Measurements from ENCODE around the gene FUT7. TPM values are rescaled to one million over a fixed set of nuclear protein-coding genes. Genes with fewer than 3 reads are reported as not detected.

The FUT7 gene
- total RNA-seq, 2 donors from 2014 or later = 10.0 to 17.8 TPM

DNA sequence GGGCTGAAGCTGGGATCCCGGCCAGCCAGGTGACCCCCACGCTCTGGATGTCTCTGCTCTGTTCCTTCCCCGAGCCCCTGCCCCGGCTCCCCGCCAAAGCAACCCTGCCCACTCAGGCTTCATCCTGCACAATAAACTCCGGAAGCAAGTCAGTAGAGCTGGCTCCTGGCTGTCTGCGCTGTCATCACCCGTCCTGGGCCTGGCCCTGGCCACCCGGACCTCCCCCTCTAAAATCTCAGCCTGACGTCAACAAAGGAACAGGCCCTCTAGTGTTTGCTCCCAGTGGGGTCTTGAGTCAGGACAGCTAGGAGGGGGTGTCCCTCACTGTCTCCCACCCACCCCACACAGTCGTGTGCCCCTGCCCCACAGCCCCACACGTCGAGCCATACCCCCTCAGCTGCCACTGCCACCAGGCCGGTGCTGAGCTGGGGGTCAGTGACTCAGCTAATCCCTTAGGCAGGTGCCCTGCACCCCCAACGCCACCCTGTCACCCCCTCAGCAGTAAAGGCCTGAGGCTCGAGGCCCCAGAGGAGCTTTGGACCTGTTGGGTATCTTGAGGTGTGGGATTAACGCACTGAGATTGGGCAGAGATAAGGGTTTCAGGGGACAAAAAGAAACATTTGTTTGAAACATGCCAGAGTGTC is 50.2 kb downstream of the FUT7 start:
- no peak for ATAC-seq
- Mint-ChIP-seq H3K9me3 (no peaks in the 10 kb centered on the region), H3K36me3 (no peaks in the 10 kb centered on the region), H3K4me3 (no peak overlapping the region), H3K27ac (no peak overlapping the region), H3K4me1 (ENCODE audit: low read depth in 2 of 2) (peaks cover 4 to 6% of the 10 kb centered on the region in 2 donors), H3K27me3 (peaks cover 5 to 9% of the 10 kb centered on the region in 2 donors)
- DNase-seq (ENCODE audit: low spot score) = no peak

DNA sequence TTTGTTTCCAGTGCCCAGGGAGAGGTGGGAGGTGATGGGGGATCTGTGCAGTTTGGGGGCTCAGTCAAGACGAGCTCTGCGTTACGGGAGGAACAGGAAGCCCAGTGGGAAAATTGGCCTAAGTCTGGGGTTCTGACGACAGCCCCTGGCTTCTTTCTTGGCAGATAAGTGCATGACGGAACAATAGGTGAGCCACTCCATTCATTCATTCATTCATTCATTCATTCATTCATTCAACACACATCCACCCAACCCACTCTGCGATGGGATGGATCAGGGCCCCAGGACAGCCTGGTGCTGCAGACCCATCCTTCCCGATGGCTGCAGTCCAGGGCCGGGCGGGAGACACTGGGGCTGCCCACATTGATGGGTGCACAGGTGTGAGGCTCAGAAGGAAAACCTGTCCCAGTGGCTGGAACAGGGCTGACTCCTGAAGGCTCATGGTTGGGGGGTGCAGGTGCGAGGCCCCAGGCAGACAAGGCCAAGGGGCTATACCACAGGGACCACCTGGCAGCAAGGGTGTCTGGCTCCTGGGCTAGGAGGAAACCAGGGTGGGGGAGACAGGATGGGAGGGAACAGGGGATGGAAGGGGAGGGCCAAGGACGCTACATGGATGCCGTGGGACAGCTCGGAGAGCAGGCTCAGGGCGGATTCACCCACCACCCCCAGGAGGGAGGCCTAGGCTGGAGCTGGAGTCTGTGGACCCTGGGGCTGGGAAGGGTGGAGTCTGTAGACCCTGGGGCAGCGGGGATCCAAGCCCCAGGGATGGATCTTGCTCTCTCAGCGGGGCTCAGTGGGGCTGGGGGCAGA is 51.0 kb downstream of the FUT7 start:
- ATAC-seq (no peak), DNase-seq (ENCODE audit: low spot score) (no peak)
- no peaks in the 10 kb centered on the region for H3K36me3 Mint-ChIP-seq
- H3K4me1 Mint-ChIP-seq (ENCODE audit: low read depth in 2 of 2) = peaks cover 6 to 10% of the 10 kb centered on the region in 2 donors
- no peaks in the 10 kb centered on the region for H3K9me3 Mint-ChIP-seq
- H3K27ac Mint-ChIP-seq = no peak overlapping the region
- no peak overlapping the region for H3K4me3 Mint-ChIP-seq
- H3K27me3 Mint-ChIP-seq = peaks cover 5 to 9% of the 10 kb centered on the region in 2 donors

Other genes with a start within 250 kb of the FUT7 start
- 10 to 100 TPM; 31.9 to 50.5 TPM for gene TMEM141, start 240.7 kb downstream of the FUT7 start, total RNA-seq
- under 1 TPM; 0.38 to 0.45 TPM for gene CCDC183, start 235.8 kb downstream of the FUT7 start, total RNA-seq
- gene RABL6, start 224.1 kb downstream of the FUT7 start, total RNA-seq = 100 to 1,000 TPM in 1 of 2 donors, 10 to 100 TPM in 1; 74.1 to 151 TPM
- 10 to 100 TPM in 1 of 2 donors, 1 to 10 TPM in 1; 7.8 to 11.2 TPM for gene AJM1, start 189.6 kb downstream of the FUT7 start, total RNA-seq
- 100 to 1,000 TPM in 1 of 2 donors, 10 to 100 TPM in 1; 71.5 to 108 TPM for gene PHPT1, start 182.7 kb downstream of the FUT7 start, total RNA-seq
- 10 to 100 TPM; 16.0 to 17.2 TPM for gene MAMDC4, start 179.7 kb downstream of the FUT7 start, total RNA-seq
- gene EDF1, start 165.8 kb downstream of the FUT7 start, total RNA-seq = 100 to 1,000 TPM; 299 to 453 TPM
- gene TRAF2, start 145.6 kb downstream of the FUT7 start, total RNA-seq = 100 to 1,000 TPM in 1 of 2 donors, 10 to 100 TPM in 1; 55.7 to 107 TPM
- gene FBXW5, start 87.3 kb downstream of the FUT7 start, total RNA-seq = 100 to 1,000 TPM; 102 to 155 TPM
- gene C8G, start 86.8 kb downstream of the FUT7 start, total RNA-seq = 1 to 10 TPM; 2.4 to 2.5 TPM
- gene LCN12, start 79.8 kb downstream of the FUT7 start, total RNA-seq = 1 to 10 TPM; 2.0 to 2.2 TPM
- 1 to 10 TPM; 1.7 to 4.4 TPM for gene PTGDS, start 54.6 kb downstream of the FUT7 start, total RNA-seq
- gene LCNL1, start 49.1 kb downstream of the FUT7 start, total RNA-seq = under 1 TPM in 1 of 2 donors, not detected in 1; 0.21 TPM
- 100 to 1,000 TPM in 1 of 2 donors, 10 to 100 TPM in 1; 64.0 to 118 TPM for gene PAXX, start 39.7 kb downstream of the FUT7 start, total RNA-seq
- 10 to 100 TPM in 1 of 2 donors, 1 to 10 TPM in 1; 4.3 to 38.2 TPM for gene CLIC3, start 35.5 kb downstream of the FUT7 start, total RNA-seq
- gene ABCA2, start 3.9 kb downstream of the FUT7 start, total RNA-seq = 100 to 1,000 TPM in 1 of 2 donors, 10 to 100 TPM in 1; 77.6 to 109 TPM
- gene NPDC1, start 14.1 kb upstream of the FUT7 start, total RNA-seq = 10 to 100 TPM; 11.2 to 41.7 TPM
- gene ENTPD2, start 22.0 kb upstream of the FUT7 start, total RNA-seq = not detected
- gene SAPCD2, start 38.5 kb upstream of the FUT7 start, total RNA-seq = 10 to 100 TPM in 1 of 2 donors, 1 to 10 TPM in 1; 9.5 to 20.8 TPM
- gene UAP1L1, start 45.4 kb upstream of the FUT7 start, total RNA-seq = 10 to 100 TPM; 19.9 to 22.0 TPM
- 10 to 100 TPM; 34.1 to 55.8 TPM for gene MAN1B1, start 54.9 kb upstream of the FUT7 start, total RNA-seq
- gene DPP7, start 82.6 kb upstream of the FUT7 start, total RNA-seq = 100 to 1,000 TPM; 188 to 310 TPM
- under 1 TPM in 1 of 2 donors, not detected in 1; 0.11 TPM for gene GRIN1, start 107.1 kb upstream of the FUT7 start, total RNA-seq
- not detected for gene LRRC26, start 138.0 kb upstream of the FUT7 start, total RNA-seq
- gene TMEM210, start 140.0 kb upstream of the FUT7 start, total RNA-seq = not detected
- 10 to 100 TPM; 75.5 to 98.1 TPM for gene ANAPC2, start 156.5 kb upstream of the FUT7 start, total RNA-seq
- 10 to 100 TPM; 78.3 to 91.4 TPM for gene SSNA1, start 156.6 kb upstream of the FUT7 start, total RNA-seq
- gene TPRN, start 168.7 kb upstream of the FUT7 start, total RNA-seq = 10 to 100 TPM in 1 of 2 donors, 1 to 10 TPM in 1; 9.0 to 19.1 TPM
- gene TMEM203, start 173.6 kb upstream of the FUT7 start, total RNA-seq = 10 to 100 TPM; 25.0 to 43.9 TPM
- 10 to 100 TPM; 33.0 to 81.9 TPM for gene NDOR1, start 173.6 kb upstream of the FUT7 start, total RNA-seq
- gene RNF208, start 190.2 kb upstream of the FUT7 start, total RNA-seq = 1 to 10 TPM; 1.4 to 1.9 TPM
- gene CYSRT1, start 193.1 kb upstream of the FUT7 start, total RNA-seq = under 1 TPM; 0.29 to 0.33 TPM
- gene RNF224, start 195.4 kb upstream of the FUT7 start, total RNA-seq = not detected
- not detected for gene SLC34A3, start 198.8 kb upstream of the FUT7 start, total RNA-seq
- 100 to 1,000 TPM; 332 to 432 TPM for gene TUBB4B, start 209.2 kb upstream of the FUT7 start, total RNA-seq
- not detected for gene STPG3, start 219.2 kb upstream of the FUT7 start, total RNA-seq
- gene NELFB, start 223.2 kb upstream of the FUT7 start, total RNA-seq = 10 to 100 TPM; 58.8 to 90.3 TPM
- gene TOR4A, start 245.6 kb upstream of the FUT7 start, total RNA-seq = 10 to 100 TPM; 31.1 to 38.4 TPM